HepG2 (cell line): ENCODE measurements around the gene MAP3K14. TPM values are rescaled to one million over a fixed set of nuclear protein-coding genes. Genes with fewer than 3 reads are reported as not detected.

Source experiments
- ATAC-seq: fragments of 200-7000 bp; cut with Tn5 transposase; 3 replicates; pipeline ENCODE4 v1.9.1; 2020; ENCODE audit warnings: mild to moderate bottlenecking, moderate library complexity
- BruUV-seq: library from RNA; stranded (reverse); fragments of 400-500 nt; replicated peaks from 2 replicates; lab custom pipeline; 2021; lab: Mats Ljungman, UMichigan
- CTCF ChIA-PET: fragments of 300-600 bp; formaldehyde crosslinking; extraction: SDS; loops from one replicate; lab custom pipeline; 2021; ENCODE audit warnings: low total read pairs, inconsistent platforms, low intra/inter-chr PET ratio; lab: Yijun Ruan, JAX
- POLR2A ChIA-PET: fragments of 350-600 bp; sonication (Branson Sonifier 250); formaldehyde crosslinking; loops from one replicate; lab custom pipeline; 2020; ENCODE audit warnings: antibody characterized with exemption, inconsistent platforms; lab: Yijun Ruan, JAX
- DNase-seq: peaks from one replicate; pipeline ENCODE4 v3.0.0-alpha.2; 2015; ENCODE audit warnings: low spot score
- FAIRE-seq: peaks from 3 replicates; lab custom pipeline; 2011; peaks lifted over from hg19 to GRCh38; lab: Jason Lieb, UNC
- H2AFZ ChIP-seq: one replicate; pipeline ENCODE4 v1.6.1; 2011; ENCODE audit warnings: low read length, inconsistent platforms
- H3K27ac ChIP-seq: fragments of 300-600 bp; 3 replicates; pipeline ENCODE4 v1.8.0; 2011; ENCODE audit warnings: mixed run types, mild to moderate bottlenecking, mixed read lengths, low read length, inconsistent platforms; ENCODE audit not compliant: insufficient read depth; ENCODE audit errors: extremely low read length
- H3K27me3 ChIP-seq, 2 experiments: fragments of 200-600 bp in 1 of 2; 2 replicates in 1 of 2; 3 replicates in 1 of 2; pipeline versions ENCODE4 v1.6.0 to v1.8.0; 2011; ENCODE audit warnings: low read length in 2 of 2, mild to moderate bottlenecking in 2 of 2, moderate library complexity in 2 of 2, inconsistent platforms in 1 of 2; ENCODE audit not compliant: insufficient read depth in 2 of 2, control insufficient read depth in 1 of 2
- H3K36me3 ChIP-seq, 2 experiments: fragments of 200-600 bp in 1 of 2; replicated peaks in 1 of 2; 2 replicates in 1 of 2; 3 replicates in 1 of 2; pipeline versions ENCODE4 v1.5.1 to v1.8.0; 2011; ENCODE audit warnings: low read length in 2 of 2, inconsistent platforms in 1 of 2; ENCODE audit not compliant: insufficient read depth in 2 of 2, control insufficient read depth in 1 of 2
- H3K4me1 ChIP-seq: 2 replicates; pipeline ENCODE4 v1.5.1; 2012; ENCODE audit warnings: low read length, inconsistent platforms; ENCODE audit not compliant: insufficient read depth
- H3K4me2 ChIP-seq: 2 replicates; pipeline ENCODE4 v1.6.0; 2011; ENCODE audit warnings: low read depth, low read length, inconsistent platforms
- H3K4me3 ChIP-seq, 3 experiments: fragments of 200-600 bp in 1 of 3; sonication (generic), shearing (Covaris generic) in 1 of 3; replicated peaks in 1 of 3; 2 replicates each; pipeline ENCODE4 v1.5.1; 2011 to 2016; ENCODE audit warnings: low read length in 3 of 3, inconsistent platforms in 2 of 3, low read depth in 2 of 3, mild to moderate bottlenecking in 2 of 3, control low read depth in 1 of 3, mixed read lengths in 1 of 3; ENCODE audit not compliant: insufficient read depth in 1 of 3
- H3K79me2 ChIP-seq: one replicate; pipeline ENCODE4 v1.6.1; 2011; ENCODE audit warnings: low read length, inconsistent platforms; ENCODE audit not compliant: insufficient read depth
- H3K9ac ChIP-seq: 2 replicates; pipeline ENCODE4 v1.6.0; 2011; ENCODE audit warnings: mild to moderate bottlenecking, low read depth, low read length, inconsistent platforms; ENCODE audit not compliant: insufficient read depth
- H3K9me3 ChIP-seq: 2 replicates; pipeline ENCODE4 v1.5.1; 2012; ENCODE audit warnings: mild to moderate bottlenecking, low read length
- H4K20me1 ChIP-seq: 2 replicates; pipeline ENCODE4 v1.6.0; 2011; ENCODE audit warnings: inconsistent platforms, mild to moderate bottlenecking, low read length, moderate library complexity; ENCODE audit not compliant: insufficient read depth
- AGO2 ChIP-seq: fragments of 200-400 bp; formaldehyde crosslinking; optimal IDR thresholded peaks from 2 replicates; pipeline ENCODE3; 2017; ENCODE audit warnings: mild to moderate bottlenecking, low read depth, low read length, moderate library complexity
- ATF7-NPFF ChIP-seq: sonication (generic); formaldehyde crosslinking; IDR thresholded peaks from 2 replicates; pipeline ENCODE4 v1.8.1; 2023; ENCODE audit warnings: mild to moderate bottlenecking, low read depth, missing genetic modification reagents, moderate library complexity
- DR1 ChIP-seq: sonication (generic); formaldehyde crosslinking; IDR thresholded peaks from 2 replicates; pipeline ENCODE4 v1.8.0; 2021; ENCODE audit warnings: mild to moderate bottlenecking, missing genetic modification reagents, inconsistent platforms
- JDP2 ChIP-seq: sonication (generic); formaldehyde crosslinking; IDR thresholded peaks from 2 replicates; pipeline ENCODE4 v1.8.1; 2022; ENCODE audit warnings: missing genetic modification reagents, borderline replicate concordance
- NFIC ChIP-seq: IDR thresholded peaks from 2 replicates; pipeline ENCODE4 v1.6.1; 2012; ENCODE audit warnings: mild to moderate bottlenecking, low read length, inconsistent platforms
- PREB ChIP-seq: sonication (generic); formaldehyde crosslinking; IDR thresholded peaks from 2 replicates; pipeline ENCODE4 v1.4.0; 2020; ENCODE audit warnings: missing genetic modification reagents
- PTBP1 ChIP-seq: fragments of 200-400 bp; formaldehyde crosslinking; IDR thresholded peaks from 2 replicates; pipeline ENCODE4 v1.6.1; 2018; ENCODE audit warnings: low read length, low read depth; ENCODE audit not compliant: poor library complexity, severe bottlenecking
- SALL1 ChIP-seq: sonication (generic); formaldehyde crosslinking; IDR thresholded peaks from 2 replicates; pipeline ENCODE4 v1.8.0; 2022; ENCODE audit warnings: mild to moderate bottlenecking, missing genetic modification reagents
- ZFP1 ChIP-seq: IDR thresholded peaks from 2 replicates; pipeline ENCODE4 v1.6.1; 2016
- ZNF382 ChIP-seq: sonication (generic); formaldehyde crosslinking; IDR thresholded peaks from 2 replicates; pipeline ENCODE4 v1.5.0; 2020; ENCODE audit warnings: missing genetic modification reagents, mild to moderate bottlenecking, borderline replicate concordance
- ZNF513 ChIP-seq: sonication (generic); formaldehyde crosslinking; conservative IDR thresholded peaks from 2 replicates; pipeline ENCODE4 v1.5.0; 2020; ENCODE audit warnings: missing genetic modification reagents
- ZNF572 ChIP-seq: sonication (generic); formaldehyde crosslinking; IDR thresholded peaks from 2 replicates; pipeline ENCODE4 v1.5.1; 2020; ENCODE audit warnings: mild to moderate bottlenecking, missing genetic modification reagents
- ZNF777 ChIP-seq: sonication (generic); formaldehyde crosslinking; IDR thresholded peaks from 2 replicates; pipeline ENCODE4 v1.4.0; 2020; ENCODE audit warnings: missing genetic modification reagents
- WGBS: methylation state at CpG from one replicate; pipeline ENCODE4 v1.1.6; 2017; ENCODE audit warnings: low lambda C conversion rate; 5-methylcytosine and 5-hydroxymethylcytosine counted together
- in situ Hi-C: cut with HindIII; loops from 2 replicates; pipeline ENCODE4 v1.10.0; 2017; ENCODE audit warnings: low pct_unique_long_range_greater_than_20kb; ENCODE audit not compliant: extremely low pct_ligation_motif_present
- intact Hi-C: fragments of 100-400 bp; cut with micrococcal nuclease; formaldehyde crosslinking; loops from one replicate; pipeline ENCODE4 v1.10.0; 2022; ENCODE audit not compliant: unreplicated experiment
- polyA plus RNA-seq, 8 experiments: library from polyadenylated mRNA; depleted of rRNA in 3 of 8; stranded (reverse) in 7 of 8; unstranded in 1 of 8; fragments of >200 nt; fragmentation: Illumina TruSeq in 4 of 8; extraction: Trizol in 4 of 8; gene quantifications; 2 replicates each; pipeline versions ENCODE4 v1.2.1 to v1.2.3, GENCODE V29; 2011 to 2016; ENCODE audit warnings: low read depth in 4 of 8, missing spikeins in 1 of 8, mixed read lengths in 1 of 8; ENCODE audit not compliant: insufficient read depth in 1 of 8
- total RNA-seq, 5 experiments: library from RNA; depleted of rRNA; stranded (reverse); fragments of >200 nt; fragmentation: Illumina TruSeq; extraction: Trizol; gene quantifications; 2 replicates each; pipeline ENCODE4 v1.2.3, GENCODE V29; 2016; ENCODE audit warnings: low read depth in 1 of 5
- TF ChIP-seq, protein P1 (sequence below): sonication (generic); formaldehyde crosslinking; IDR thresholded peaks from 2 replicates; pipeline ENCODE4 v1.4.0; 2020; ENCODE audit warnings: missing genetic modification reagents, borderline replicate concordance
- TF ChIP-seq, protein P2 (sequence below): sonication (generic); formaldehyde crosslinking; IDR thresholded peaks from 2 replicates; pipeline ENCODE4 v1.4.0; 2020; ENCODE audit warnings: missing genetic modification reagents

Gene MAP3K14
- total and polyA plus RNA-seq, 2 of the 13 experiments (the other 11 are each of a cell fraction or from before 2014, with no cell fraction given), result 2.6 TPM

- TF ChIP-seq SALL1 (CRISPR knock-in tag) (peak; percentile 17; the same call in 1 of the 2 replicates), ZNF382 (CRISPR knock-in tag) (no peak), AGO2 (peak; percentile 35), ATF7-NPFF (no peak), ZNF777 (no peak), PREB (no peak), ZFP1 (no peak), ZNF572 (CRISPR knock-in tag) (no peak), NFIC (no peak)
- TF ChIP-seq, all 625 proteins: peak for 7
These were observed 32.4 kb downstream of the MAP3K14 start (continued) for GRCh38 chr17:45284176-45285140.

GRCh38 chr17:45283711-45284110, 33.1 kb downstream of the MAP3K14 start:
- DNase-seq, result no peak
- no peak for ATAC-seq
- Histone ChIP-seq H3K9ac (no peak overlapping the region), H3K27ac (no peak overlapping the region), H4K20me1 (no peaks in the 10 kb centered on the region), H3K4me3 (no peak overlapping the region), H3K27me3 (no peaks in the 10 kb centered on the region), H3K4me2 (no peak overlapping the region), H3K9me3 (no peaks in the 10 kb centered on the region), H2AFZ (no peak overlapping the region), H3K79me2 (no peaks in the 10 kb centered on the region), H3K36me3 (peaks cover 26 to 50% of the 10 kb centered on the region in 2 experiments; a peak in 4 of 5 replicates), H3K4me1 (no peaks in the 10 kb centered on the region)
- intact Hi-C loops, result loop anchor here (2.0 kb wide), 1 partner anchor 101 kb away; no protein-coding TSS in a partner anchor
- BruUV-seq, result no TSS peak
- FAIRE-seq, result no peak
- ChIA-PET CTCF (interaction anchor here (1.1 kb wide), 1 partner anchor 102 kb away, joined by 8 read pairs; no protein-coding TSS in a partner anchor), POLR2A (no interaction called here)
- in situ Hi-C loops, result no loop called here
- 93% methylated on average over 10 of the region's 10 CpGs for WGBS
- TF ChIP-seq PTBP1 (no peak), DR1 (CRISPR knock-in tag) (no peak), ZNF513 (no peak), JDP2 (CRISPR knock-in tag) (no peak)
- TF ChIP-seq, protein P1, sequence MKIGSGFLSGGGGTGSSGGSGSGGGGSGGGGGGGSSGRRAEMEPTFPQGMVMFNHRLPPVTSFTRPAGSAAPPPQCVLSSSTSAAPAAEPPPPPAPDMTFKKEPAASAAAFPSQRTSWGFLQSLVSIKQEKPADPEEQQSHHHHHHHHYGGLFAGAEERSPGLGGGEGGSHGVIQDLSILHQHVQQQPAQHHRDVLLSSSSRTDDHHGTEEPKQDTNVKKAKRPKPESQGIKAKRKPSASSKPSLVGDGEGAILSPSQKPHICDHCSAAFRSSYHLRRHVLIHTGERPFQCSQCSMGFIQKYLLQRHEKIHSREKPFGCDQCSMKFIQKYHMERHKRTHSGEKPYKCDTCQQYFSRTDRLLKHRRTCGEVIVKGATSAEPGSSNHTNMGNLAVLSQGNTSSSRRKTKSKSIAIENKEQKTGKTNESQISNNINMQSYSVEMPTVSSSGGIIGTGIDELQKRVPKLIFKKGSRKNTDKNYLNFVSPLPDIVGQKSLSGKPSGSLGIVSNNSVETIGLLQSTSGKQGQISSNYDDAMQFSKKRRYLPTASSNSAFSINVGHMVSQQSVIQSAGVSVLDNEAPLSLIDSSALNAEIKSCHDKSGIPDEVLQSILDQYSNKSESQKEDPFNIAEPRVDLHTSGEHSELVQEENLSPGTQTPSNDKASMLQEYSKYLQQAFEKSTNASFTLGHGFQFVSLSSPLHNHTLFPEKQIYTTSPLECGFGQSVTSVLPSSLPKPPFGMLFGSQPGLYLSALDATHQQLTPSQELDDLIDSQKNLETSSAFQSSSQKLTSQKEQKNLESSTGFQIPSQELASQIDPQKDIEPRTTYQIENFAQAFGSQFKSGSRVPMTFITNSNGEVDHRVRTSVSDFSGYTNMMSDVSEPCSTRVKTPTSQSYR (CRISPR knock-in tag), result no peak
- TF ChIP-seq, protein P2, sequence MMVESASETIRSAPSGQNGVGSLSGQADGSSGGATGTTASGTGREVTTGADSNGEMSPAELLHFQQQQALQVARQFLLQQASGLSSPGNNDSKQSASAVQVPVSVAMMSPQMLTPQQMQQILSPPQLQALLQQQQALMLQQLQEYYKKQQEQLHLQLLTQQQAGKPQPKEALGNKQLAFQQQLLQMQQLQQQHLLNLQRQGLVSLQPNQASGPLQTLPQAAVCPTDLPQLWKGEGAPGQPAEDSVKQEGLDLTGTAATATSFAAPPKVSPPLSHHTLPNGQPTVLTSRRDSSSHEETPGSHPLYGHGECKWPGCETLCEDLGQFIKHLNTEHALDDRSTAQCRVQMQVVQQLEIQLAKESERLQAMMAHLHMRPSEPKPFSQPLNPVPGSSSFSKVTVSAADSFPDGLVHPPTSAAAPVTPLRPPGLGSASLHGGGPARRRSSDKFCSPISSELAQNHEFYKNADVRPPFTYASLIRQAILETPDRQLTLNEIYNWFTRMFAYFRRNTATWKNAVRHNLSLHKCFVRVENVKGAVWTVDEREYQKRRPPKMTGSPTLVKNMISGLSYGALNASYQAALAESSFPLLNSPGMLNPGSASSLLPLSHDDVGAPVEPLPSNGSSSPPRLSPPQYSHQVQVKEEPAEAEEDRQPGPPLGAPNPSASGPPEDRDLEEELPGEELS, result no peak
